ENCODE measurements around the gene SPINK4.

- TF ChIP-seq CTCF (IDR thresholded peaks at IDR 0.05) (no peak), POLR2A (IDR thresholded peaks at IDR 0.05) (no peak)
These were observed 5.4 kb downstream of the SPINK4 start for GRCh38 chr9:33245341-33245740.

Measured in uterus (tissue), 2 donors.